WTC11 (cell line): ENCODE measurements around the gene RPS28. TPM values are rescaled to one million over a fixed set of nuclear protein-coding genes. Genes with fewer than 3 reads are reported as not detected.
A peak's percentile ranks its signal among the peaks of the same experiment; 100 is the strongest.

Experiments used
- CREB1 ChIP-seq: sonication (generic); formaldehyde crosslinking; IDR thresholded peaks from 2 replicates; pipeline ENCODE4 v1.8.0; 2023; ENCODE audit warnings: mild to moderate bottlenecking, missing genetic modification reagents
- CREM ChIP-seq: sonication (generic); formaldehyde crosslinking; IDR thresholded peaks from 2 replicates; pipeline ENCODE4 v1.8.1; 2022; ENCODE audit warnings: mild to moderate bottlenecking, missing genetic modification reagents, moderate library complexity
- EMX1 ChIP-seq: fragments of 250-450 bp; sonication (Bioruptor Pico); IDR thresholded peaks from 2 replicates; pipeline ENCODE4 v1.8.0; 2021; ENCODE audit warnings: mild to moderate bottlenecking
- ESRRA ChIP-seq: sonication (generic); formaldehyde crosslinking; IDR thresholded peaks from 2 replicates; pipeline ENCODE4 v1.8.1; 2022; ENCODE audit warnings: mild to moderate bottlenecking, missing genetic modification reagents, borderline replicate concordance
- GABPB1 ChIP-seq: sonication (generic); formaldehyde crosslinking; IDR thresholded peaks from 2 replicates; pipeline ENCODE4 v1.8.1; 2023; ENCODE audit warnings: mild to moderate bottlenecking, missing genetic modification reagents
- KAT7 ChIP-seq: sonication (generic); formaldehyde crosslinking; IDR thresholded peaks from 2 replicates; pipeline ENCODE4 v1.8.1; 2023; ENCODE audit warnings: missing genetic modification reagents, mild to moderate bottlenecking, borderline replicate concordance
- RORB ChIP-seq: fragments of 250-450 bp; sonication (Bioruptor Pico); IDR thresholded peaks from 2 replicates; pipeline ENCODE4 v1.9.0; 2021; ENCODE audit warnings: mild to moderate bottlenecking
- SMAD3 ChIP-seq: sonication (generic); formaldehyde crosslinking; IDR thresholded peaks from 2 replicates; pipeline ENCODE4 v1.8.0; 2022; ENCODE audit warnings: missing genetic modification reagents, mild to moderate bottlenecking, borderline replicate concordance
- TEAD4 ChIP-seq: sonication (generic); formaldehyde crosslinking; IDR thresholded peaks from 2 replicates; pipeline ENCODE4 v1.8.0; 2022; ENCODE audit warnings: mild to moderate bottlenecking, missing genetic modification reagents
- TP53 ChIP-seq: sonication (generic); formaldehyde crosslinking; IDR thresholded peaks from 2 replicates; pipeline ENCODE4 v1.8.1; 2023; ENCODE audit warnings: mild to moderate bottlenecking, missing genetic modification reagents
- ZNF138 ChIP-seq: sonication (generic); formaldehyde crosslinking; conservative IDR thresholded peaks from 2 replicates; pipeline ENCODE4 v1.8.1; 2022; ENCODE audit warnings: mild to moderate bottlenecking, moderate library complexity, missing genetic modification reagents
- ZNF416 ChIP-seq: fragments of 250-450 bp; sonication (Bioruptor Pico); IDR thresholded peaks from 2 replicates; pipeline ENCODE4 v1.9.0; 2021; ENCODE audit warnings: mild to moderate bottlenecking, inconsistent platforms
- total RNA-seq: library from RNA; stranded (reverse); gene quantifications from 3 replicates; pipeline ENCODE4 v1.2.3, GENCODE V29; 2021
- TF ChIP-seq, protein P1 (sequence below): sonication (generic); formaldehyde crosslinking; IDR thresholded peaks from 2 replicates; pipeline ENCODE4 v1.8.1; 2022; ENCODE audit warnings: low read depth, missing genetic modification reagents, borderline replicate concordance
- TF ChIP-seq, protein P2 (sequence below): sonication (generic); formaldehyde crosslinking; IDR thresholded peaks from 2 replicates; pipeline ENCODE4 v1.8.0; 2022; ENCODE audit warnings: mild to moderate bottlenecking, missing genetic modification reagents
- TF ChIP-seq, protein P3 (sequence below): fragments of 200-600 bp; IDR thresholded peaks from 2 replicates; pipeline ENCODE4 v1.8.0; 2022; ENCODE audit warnings: antibody characterized with exemption
- TF ChIP-seq, protein P4 (sequence below): sonication (generic); formaldehyde crosslinking; IDR thresholded peaks from 2 replicates; pipeline ENCODE4 v1.8.1; 2022; ENCODE audit warnings: low read depth, mild to moderate bottlenecking, moderate library complexity, missing genetic modification reagents, borderline replicate concordance
- TF ChIP-seq, protein P5 (sequence below): sonication (generic); formaldehyde crosslinking; IDR thresholded peaks from 2 replicates; pipeline ENCODE4 v1.8.1; 2022; ENCODE audit warnings: mild to moderate bottlenecking, missing genetic modification reagents, moderate library complexity, borderline replicate concordance
- TF ChIP-seq, protein P6 (sequence below): sonication (generic); formaldehyde crosslinking; IDR thresholded peaks from 2 replicates; pipeline ENCODE4 v1.8.0; 2023; ENCODE audit warnings: missing genetic modification reagents
- TF ChIP-seq, protein P7 (sequence below): sonication (generic); formaldehyde crosslinking; IDR thresholded peaks from 2 replicates; pipeline ENCODE4 v1.8.1; 2023; ENCODE audit warnings: mild to moderate bottlenecking, moderate library complexity, missing genetic modification reagents
- TF ChIP-seq, protein P8 (sequence below): sonication (generic); formaldehyde crosslinking; IDR thresholded peaks from 2 replicates; pipeline ENCODE4 v1.8.0; 2022; ENCODE audit warnings: missing genetic modification reagents
- TF ChIP-seq, protein P9 (sequence below): sonication (generic); formaldehyde crosslinking; IDR thresholded peaks from 2 replicates; pipeline ENCODE4 v1.8.1; 2022; ENCODE audit warnings: missing genetic modification reagents, borderline replicate concordance
- TF ChIP-seq, protein P10 (sequence below): sonication (generic); formaldehyde crosslinking; conservative IDR thresholded peaks from 2 replicates; pipeline ENCODE4 v1.8.1; 2022; ENCODE audit warnings: mild to moderate bottlenecking, missing genetic modification reagents

Gene RPS28
- total RNA-seq, 1 experiment from 2014 or later: 2,082 TPM

DNA sequence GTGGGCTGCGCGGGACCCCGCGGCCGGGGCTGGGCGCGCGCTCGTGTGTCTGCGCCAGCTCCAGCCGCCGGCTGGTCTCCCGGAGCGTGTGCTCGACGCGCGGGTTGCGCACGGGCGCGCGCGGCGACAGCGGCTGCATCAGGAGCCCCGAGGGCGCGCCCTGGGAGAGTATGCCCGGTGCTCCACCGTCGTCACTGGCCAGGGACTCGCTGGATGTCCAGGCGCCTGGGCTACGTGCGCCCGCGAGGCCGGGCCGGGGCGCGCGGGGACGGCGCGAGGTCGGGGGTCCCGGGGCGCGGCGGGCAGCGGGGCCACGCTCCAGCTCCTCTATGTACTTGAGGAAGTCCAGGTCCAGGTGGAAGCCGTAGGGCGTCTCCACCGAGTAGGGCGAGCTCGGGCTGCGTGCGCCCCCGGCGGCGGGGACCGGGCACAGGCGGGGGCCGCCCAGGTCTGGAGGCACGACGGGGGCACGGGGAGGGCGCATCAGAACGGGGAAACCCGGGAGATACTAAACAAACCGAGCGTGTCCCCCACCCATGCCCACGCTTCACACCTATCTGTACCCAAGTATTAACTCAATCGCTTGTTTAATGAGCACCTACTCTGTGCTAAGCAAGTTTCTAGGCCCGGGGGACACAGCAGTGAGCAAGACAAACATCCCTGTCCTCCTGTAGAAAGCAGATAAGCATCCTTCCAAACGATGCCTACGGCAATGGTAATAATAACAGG is 14.2 kb downstream of the RPS28 start (continued):
- TF ChIP-seq, protein P1, sequence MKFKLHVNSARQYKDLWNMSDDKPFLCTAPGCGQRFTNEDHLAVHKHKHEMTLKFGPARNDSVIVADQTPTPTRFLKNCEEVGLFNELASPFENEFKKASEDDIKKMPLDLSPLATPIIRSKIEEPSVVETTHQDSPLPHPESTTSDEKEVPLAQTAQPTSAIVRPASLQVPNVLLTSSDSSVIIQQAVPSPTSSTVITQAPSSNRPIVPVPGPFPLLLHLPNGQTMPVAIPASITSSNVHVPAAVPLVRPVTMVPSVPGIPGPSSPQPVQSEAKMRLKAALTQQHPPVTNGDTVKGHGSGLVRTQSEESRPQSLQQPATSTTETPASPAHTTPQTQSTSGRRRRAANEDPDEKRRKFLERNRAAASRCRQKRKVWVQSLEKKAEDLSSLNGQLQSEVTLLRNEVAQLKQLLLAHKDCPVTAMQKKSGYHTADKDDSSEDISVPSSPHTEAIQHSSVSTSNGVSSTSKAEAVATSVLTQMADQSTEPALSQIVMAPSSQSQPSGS: no peak
- TF ChIP-seq, protein P2, sequence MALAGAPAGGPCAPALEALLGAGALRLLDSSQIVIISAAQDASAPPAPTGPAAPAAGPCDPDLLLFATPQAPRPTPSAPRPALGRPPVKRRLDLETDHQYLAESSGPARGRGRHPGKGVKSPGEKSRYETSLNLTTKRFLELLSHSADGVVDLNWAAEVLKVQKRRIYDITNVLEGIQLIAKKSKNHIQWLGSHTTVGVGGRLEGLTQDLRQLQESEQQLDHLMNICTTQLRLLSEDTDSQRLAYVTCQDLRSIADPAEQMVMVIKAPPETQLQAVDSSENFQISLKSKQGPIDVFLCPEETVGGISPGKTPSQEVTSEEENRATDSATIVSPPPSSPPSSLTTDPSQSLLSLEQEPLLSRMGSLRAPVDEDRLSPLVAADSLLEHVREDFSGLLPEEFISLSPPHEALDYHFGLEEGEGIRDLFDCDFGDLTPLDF: no peak
- TF ChIP-seq ZNF416 (CRISPR knock-in tag) (no peak), ESRRA (CRISPR knock-in tag) (no peak), TEAD4 (no peak), ZNF138 (CRISPR knock-in tag) (no peak), EMX1 (0 out of 2 replicates have a peak, but pooled peaks have one; percentile 10), KAT7 (CRISPR knock-in tag) (no peak), TP53 (CRISPR knock-in tag) (no peak; the same call in 1 of the 2 replicates), RORB (CRISPR knock-in tag) (no peak), CREM (CRISPR knock-in tag) (no peak), SMAD3 (no peak), GABPB1 (CRISPR knock-in tag) (no peak), CREB1 (CRISPR knock-in tag) (no peak)
- TF ChIP-seq, protein P3, sequence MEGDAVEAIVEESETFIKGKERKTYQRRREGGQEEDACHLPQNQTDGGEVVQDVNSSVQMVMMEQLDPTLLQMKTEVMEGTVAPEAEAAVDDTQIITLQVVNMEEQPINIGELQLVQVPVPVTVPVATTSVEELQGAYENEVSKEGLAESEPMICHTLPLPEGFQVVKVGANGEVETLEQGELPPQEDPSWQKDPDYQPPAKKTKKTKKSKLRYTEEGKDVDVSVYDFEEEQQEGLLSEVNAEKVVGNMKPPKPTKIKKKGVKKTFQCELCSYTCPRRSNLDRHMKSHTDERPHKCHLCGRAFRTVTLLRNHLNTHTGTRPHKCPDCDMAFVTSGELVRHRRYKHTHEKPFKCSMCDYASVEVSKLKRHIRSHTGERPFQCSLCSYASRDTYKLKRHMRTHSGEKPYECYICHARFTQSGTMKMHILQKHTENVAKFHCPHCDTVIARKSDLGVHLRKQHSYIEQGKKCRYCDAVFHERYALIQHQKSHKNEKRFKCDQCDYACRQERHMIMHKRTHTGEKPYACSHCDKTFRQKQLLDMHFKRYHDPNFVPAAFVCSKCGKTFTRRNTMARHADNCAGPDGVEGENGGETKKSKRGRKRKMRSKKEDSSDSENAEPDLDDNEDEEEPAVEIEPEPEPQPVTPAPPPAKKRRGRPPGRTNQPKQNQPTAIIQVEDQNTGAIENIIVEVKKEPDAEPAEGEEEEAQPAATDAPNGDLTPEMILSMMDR: peak; percentile 29; the same call in 1 of the 2 replicates
- TF ChIP-seq, protein P4, sequence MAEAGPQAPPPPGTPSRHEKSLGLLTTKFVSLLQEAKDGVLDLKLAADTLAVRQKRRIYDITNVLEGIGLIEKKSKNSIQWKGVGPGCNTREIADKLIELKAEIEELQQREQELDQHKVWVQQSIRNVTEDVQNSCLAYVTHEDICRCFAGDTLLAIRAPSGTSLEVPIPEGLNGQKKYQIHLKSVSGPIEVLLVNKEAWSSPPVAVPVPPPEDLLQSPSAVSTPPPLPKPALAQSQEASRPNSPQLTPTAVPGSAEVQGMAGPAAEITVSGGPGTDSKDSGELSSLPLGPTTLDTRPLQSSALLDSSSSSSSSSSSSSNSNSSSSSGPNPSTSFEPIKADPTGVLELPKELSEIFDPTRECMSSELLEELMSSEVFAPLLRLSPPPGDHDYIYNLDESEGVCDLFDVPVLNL (CRISPR knock-in tag): 0 out of 2 replicates have a peak, but pooled peaks have one; percentile 1
- TF ChIP-seq, protein P5, sequence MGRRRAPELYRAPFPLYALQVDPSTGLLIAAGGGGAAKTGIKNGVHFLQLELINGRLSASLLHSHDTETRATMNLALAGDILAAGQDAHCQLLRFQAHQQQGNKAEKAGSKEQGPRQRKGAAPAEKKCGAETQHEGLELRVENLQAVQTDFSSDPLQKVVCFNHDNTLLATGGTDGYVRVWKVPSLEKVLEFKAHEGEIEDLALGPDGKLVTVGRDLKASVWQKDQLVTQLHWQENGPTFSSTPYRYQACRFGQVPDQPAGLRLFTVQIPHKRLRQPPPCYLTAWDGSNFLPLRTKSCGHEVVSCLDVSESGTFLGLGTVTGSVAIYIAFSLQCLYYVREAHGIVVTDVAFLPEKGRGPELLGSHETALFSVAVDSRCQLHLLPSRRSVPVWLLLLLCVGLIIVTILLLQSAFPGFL (CRISPR knock-in tag): no peak
- TF ChIP-seq, protein P6, sequence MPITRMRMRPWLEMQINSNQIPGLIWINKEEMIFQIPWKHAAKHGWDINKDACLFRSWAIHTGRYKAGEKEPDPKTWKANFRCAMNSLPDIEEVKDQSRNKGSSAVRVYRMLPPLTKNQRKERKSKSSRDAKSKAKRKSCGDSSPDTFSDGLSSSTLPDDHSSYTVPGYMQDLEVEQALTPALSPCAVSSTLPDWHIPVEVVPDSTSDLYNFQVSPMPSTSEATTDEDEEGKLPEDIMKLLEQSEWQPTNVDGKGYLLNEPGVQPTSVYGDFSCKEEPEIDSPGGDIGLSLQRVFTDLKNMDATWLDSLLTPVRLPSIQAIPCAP: no peak
- TF ChIP-seq, protein P7, sequence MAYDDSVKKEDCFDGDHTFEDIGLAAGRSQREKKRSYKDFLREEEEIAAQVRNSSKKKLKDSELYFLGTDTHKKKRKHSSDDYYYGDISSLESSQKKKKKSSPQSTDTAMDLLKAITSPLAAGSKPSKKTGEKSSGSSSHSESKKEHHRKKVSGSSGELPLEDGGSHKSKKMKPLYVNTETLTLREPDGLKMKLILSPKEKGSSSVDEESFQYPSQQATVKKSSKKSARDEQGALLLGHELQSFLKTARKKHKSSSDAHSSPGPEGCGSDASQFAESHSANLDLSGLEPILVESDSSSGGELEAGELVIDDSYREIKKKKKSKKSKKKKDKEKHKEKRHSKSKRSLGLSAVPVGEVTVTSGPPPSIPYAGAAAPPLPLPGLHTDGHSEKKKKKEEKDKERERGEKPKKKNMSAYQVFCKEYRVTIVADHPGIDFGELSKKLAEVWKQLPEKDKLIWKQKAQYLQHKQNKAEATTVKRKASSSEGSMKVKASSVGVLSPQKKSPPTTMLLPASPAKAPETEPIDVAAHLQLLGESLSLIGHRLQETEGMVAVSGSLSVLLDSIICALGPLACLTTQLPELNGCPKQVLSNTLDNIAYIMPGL (CRISPR knock-in tag): no peak
- TF ChIP-seq, protein P8, sequence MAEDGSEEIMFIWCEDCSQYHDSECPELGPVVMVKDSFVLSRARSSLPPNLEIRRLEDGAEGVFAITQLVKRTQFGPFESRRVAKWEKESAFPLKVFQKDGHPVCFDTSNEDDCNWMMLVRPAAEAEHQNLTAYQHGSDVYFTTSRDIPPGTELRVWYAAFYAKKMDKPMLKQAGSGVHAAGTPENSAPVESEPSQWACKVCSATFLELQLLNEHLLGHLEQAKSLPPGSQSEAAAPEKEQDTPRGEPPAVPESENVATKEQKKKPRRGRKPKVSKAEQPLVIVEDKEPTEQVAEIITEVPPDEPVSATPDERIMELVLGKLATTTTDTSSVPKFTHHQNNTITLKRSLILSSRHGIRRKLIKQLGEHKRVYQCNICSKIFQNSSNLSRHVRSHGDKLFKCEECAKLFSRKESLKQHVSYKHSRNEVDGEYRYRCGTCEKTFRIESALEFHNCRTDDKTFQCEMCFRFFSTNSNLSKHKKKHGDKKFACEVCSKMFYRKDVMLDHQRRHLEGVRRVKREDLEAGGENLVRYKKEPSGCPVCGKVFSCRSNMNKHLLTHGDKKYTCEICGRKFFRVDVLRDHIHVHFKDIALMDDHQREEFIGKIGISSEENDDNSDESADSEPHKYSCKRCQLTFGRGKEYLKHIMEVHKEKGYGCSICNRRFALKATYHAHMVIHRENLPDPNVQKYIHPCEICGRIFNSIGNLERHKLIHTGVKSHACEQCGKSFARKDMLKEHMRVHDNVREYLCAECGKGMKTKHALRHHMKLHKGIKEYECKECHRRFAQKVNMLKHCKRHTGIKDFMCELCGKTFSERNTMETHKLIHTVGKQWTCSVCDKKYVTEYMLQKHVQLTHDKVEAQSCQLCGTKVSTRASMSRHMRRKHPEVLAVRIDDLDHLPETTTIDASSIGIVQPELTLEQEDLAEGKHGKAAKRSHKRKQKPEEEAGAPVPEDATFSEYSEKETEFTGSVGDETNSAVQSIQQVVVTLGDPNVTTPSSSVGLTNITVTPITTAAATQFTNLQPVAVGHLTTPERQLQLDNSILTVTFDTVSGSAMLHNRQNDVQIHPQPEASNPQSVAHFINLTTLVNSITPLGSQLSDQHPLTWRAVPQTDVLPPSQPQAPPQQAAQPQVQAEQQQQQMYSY (CRISPR knock-in tag): peak; percentile 62; the same call in 1 of the 2 replicates
- TF ChIP-seq, protein P9, sequence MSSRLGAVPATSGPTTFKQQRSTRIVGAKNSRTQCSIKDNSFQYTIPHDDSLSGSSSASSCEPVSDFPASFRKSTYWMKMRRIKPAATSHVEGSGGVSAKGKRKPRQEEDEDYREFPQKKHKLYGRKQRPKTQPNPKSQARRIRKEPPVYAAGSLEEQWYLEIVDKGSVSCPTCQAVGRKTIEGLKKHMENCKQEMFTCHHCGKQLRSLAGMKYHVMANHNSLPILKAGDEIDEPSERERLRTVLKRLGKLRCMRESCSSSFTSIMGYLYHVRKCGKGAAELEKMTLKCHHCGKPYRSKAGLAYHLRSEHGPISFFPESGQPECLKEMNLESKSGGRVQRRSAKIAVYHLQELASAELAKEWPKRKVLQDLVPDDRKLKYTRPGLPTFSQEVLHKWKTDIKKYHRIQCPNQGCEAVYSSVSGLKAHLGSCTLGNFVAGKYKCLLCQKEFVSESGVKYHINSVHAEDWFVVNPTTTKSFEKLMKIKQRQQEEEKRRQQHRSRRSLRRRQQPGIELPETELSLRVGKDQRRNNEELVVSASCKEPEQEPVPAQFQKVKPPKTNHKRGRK (CRISPR knock-in tag): no peak
- TF ChIP-seq, protein P10, sequence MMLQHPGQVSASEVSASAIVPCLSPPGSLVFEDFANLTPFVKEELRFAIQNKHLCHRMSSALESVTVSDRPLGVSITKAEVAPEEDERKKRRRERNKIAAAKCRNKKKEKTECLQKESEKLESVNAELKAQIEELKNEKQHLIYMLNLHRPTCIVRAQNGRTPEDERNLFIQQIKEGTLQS (CRISPR knock-in tag): no peak
